HG03064 (cell line): ENCODE measurements around the gene GLP2R.

Source experiments
- ATAC-seq: cut with Tn5 transposase; IDR thresholded peaks from one replicate; pipeline ENCODE4 v1.9.1; 2021; ENCODE audit warnings: low read depth; ENCODE audit not compliant: unreplicated experiment

Gene GLP2R

DNA sequence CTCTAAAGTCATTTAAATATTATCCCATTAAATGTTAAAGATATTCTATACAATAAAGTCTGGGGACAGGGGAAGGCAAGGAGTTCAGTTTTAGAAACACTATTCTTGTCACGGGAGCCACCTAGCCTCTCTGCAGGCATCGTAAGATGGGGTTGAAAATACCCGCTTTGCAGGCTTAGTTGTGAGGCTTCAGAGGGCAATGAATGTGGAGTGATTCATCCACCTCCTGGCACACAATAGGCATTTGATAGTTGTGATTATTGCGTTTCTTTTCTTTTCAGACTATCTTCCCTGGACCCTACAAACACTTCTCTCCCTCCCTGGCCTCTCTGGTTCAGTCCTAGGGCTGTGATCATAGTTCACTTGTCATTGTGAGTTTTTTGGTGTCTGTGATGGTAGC is 19.6 kb downstream of the GLP2R start:
- ATAC-seq, result no peak

GRCh38 chr17:9850151-9850550 is 24.4 kb downstream of the GLP2R start:
- ATAC-seq, result no peak

- no peak for ATAC-seq
These were observed 28.5 kb downstream of the GLP2R start for GRCh38 chr17:9854255-9854654.

- ATAC-seq, result no peak
These were observed 29.3 kb downstream of the GLP2R start for GRCh38 chr17:9855036-9855435.

DNA sequence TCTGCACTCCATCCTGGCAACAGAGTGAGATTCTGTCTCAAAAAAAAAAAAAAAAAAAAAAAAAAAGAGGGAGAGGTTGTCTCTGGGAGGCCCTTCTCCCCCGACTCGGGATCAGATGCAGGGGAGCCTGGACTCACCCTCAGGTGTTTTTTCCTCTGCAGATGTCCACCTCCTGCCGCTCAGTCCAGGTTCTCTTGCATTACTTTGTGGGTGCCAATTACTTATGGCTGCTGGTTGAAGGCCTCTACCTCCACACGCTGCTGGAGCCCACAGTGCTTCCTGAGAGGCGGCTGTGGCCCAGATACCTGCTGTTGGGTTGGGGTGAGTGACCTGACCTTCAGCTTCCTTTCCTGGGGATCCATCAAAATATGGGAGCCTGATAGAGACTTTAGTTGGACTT is 34.1 kb downstream of the GLP2R start:
- no peak for ATAC-seq

GRCh38 chr17:9860851-9861250 is 35.1 kb downstream of the GLP2R start:
- no peak for ATAC-seq

DNA sequence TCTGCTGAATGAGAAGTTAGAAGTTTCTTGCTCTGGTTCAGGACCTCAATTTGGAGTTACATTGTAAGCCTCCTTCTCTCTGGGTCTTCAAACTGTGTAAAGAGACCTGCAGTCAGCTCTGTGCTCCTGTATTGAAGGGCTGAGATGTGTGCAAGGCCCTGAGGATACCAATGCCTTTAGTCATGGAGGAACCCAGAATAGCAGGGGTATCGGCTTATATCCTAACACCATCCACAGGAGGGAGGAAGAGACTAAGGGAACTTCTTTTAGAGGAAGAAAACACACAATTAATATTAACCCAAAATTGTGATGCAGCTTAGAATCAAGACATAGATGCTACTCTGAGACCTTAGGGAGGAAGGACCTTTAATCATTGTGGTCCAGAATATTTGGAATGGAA is 36.5 kb downstream of the GLP2R start:
- no peak for ATAC-seq

DNA sequence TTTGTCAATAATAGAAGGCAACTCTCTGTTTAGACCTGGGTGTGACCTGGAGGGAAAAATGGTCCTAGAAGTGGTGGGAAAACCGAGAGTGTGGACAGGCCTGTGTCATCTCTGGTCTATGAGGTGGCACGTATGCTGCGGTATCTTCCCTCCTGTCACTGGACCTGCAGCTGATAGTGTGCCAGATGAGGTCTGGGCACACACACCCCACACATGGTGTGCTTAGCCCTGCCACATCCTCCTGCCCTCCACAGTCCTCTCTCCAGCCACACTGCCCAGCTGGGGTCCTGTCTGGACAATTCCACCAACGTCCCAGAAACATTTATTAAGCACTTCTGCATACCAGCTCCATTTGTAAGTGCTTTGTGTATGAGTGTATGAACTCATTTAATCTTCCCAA is 37.2 kb downstream of the GLP2R start:
- ATAC-seq, result no peak

DNA sequence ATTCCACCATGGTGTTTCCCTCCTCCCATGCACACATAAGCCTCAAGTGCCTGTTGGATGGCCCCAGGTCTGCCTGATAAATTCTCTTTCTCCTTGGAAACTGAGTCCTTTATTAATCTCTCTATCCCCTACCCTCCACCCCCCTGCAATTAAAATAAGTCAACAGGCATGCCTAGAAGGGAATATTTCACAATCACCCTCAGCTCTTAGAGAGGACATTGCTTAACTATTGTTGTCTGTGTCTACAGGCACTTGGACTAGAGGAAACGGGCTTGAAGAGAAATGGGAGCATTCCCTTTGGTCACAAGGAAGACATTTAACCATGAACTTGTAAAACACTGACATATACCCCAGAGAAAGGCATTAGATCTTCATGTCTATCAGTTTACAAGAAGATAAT is 39.9 kb downstream of the GLP2R start:
- no peak for ATAC-seq

DNA sequence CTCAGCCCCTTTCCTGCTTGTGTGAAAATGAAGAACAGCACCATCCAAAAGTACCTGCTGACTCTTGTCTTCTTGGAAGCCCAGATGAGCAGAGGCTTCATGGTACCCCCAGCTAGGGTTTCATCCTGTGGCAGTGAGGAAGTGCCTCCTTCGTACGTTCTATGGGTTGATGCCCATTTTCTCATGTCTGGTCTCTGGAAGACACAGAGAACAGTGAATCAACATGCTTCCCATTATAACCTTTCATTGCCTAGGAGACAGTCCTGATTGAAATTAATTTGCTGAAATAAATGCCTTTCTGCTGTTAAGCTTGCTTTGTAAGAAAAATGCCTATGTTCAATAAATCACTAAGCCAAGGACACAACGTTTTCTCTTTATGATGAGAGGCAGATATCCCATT is 42.8 kb downstream of the GLP2R start:
- no peak for ATAC-seq

DNA sequence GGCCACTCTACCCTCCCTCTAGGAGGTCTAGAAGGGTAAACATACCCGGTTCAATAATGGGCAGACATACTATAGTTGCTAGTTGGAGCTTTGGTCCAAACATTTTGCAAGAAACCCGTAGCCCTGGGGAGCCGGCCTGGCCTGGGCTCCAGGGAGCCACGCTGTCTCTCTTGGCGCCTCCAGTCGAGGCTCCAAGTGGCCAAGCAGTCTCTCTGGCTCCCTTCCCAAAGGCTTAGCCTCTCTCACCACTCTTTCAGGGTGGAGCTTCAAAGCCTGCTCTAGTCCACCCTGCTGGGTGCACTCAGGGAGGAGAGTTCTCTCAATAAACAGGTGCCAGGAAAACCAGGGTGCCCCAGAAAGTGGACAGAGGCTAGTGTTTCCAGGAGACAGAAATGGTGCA is 47.1 kb downstream of the GLP2R start:
- ATAC-seq, result no peak

- no peak for ATAC-seq
These were observed 49.0 kb downstream of the GLP2R start for GRCh38 chr17:9874722-9875121.

DNA sequence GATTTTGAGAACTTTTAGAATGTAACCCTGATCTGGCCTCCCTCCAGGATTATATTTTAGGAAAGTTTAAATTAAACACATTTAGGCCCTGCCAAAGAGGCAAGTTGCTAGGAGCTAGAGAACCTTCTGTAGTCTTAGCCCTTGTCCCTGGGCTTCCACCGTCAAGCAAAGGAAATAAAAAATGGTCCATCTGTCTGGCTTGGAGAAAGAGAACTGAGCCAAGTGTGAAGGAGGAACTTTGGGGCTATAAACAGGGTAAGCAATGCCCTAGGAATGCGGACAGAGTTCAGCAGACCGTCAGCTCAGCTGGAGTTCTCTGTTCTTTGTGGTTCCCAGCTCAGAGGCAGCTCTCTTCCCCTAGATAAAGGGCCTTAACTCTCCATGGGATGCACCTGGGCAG is 49.7 kb downstream of the GLP2R start:
- ATAC-seq, result no peak

GRCh38 chr17:9878356-9878755 is 52.6 kb downstream of the GLP2R start:
- no peak for ATAC-seq

- no peak for ATAC-seq
These were observed 53.2 kb downstream of the GLP2R start for GRCh38 chr17:9878786-9879525.

DNA sequence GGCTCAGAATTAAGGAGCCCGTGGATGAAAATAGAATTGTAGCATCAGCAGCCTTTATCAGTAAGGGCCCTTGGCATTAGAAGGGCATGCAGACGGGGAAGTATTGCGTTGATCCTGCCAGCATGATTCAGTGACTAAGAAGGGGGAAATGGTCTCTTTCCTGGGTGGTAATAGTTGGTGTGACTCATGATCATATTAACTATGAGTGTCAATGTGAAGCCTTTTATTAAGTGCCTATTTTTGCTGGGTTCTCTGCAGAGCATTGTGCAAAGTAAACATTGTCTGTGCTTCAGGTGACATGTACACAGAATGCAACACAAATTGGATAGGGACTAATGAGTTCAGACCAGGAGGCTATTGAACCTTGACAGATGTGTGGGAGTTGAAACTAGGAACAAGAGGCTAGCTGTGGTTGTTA is 54.9 kb downstream of the GLP2R start:
- ATAC-seq, result no peak

DNA sequence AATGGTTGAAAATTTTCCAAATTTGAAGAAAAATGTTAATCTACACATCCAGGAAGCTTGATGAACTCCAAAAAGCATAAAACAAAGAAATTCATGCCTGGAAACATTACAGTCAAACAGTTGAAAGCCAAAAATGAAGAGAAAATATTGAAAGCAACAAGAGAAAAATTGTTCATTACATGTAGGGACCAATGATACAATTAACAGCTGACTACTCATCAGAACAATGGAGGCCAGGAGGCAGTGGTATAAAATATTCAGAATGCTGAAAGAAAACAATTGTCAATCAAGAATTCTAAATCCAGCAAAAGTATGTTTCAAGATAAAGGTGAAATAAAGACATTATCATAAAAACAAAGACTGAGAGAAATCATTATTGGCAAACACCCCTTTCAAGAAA is 57.7 kb downstream of the GLP2R start:
- ATAC-seq, result no peak

GRCh38 chr17:9886141-9886930 is 60.6 kb downstream of the GLP2R start:
- ATAC-seq, result no peak

DNA sequence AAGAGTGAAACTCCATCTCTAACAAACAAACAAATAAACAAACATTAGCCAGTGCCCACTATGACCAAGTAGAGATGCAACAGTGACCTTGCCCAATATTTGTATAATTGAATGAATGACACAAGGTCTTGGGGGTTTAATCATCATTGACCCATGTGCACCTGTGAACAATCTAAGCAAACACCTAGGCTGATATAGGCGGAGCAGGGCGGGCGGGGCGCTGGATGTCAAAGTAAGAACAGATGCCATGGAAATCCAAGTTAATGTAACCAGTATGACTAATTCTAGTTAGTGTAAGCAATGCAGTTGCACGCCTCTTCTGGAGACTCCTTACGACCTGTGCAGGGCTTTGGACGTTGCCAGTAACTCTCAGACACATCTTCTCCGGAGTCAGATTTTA is 61.8 kb downstream of the GLP2R start:
- no peak for ATAC-seq

DNA sequence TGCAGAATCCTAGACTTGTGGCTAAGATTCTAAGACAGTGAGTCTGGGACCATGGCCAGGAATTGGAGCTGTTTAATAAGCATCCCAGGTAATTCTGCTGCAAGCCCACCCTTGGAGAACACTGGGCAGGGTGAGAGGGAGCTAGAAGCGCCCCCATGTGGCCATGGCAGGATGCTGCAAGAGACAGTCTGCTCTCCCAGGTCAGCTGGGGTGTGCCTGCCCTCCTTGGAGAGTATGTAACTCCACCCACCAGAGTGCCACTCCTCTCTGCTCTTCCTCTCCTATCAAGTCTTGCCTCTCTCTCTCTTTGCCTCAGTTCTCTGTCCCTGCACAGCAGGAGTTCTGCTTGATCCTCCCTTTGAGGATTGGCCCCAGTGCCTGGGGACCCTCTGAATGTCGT is 64.4 kb downstream of the GLP2R start:
- no peak for ATAC-seq

GRCh38 chr17:9893411-9894012 is 67.8 kb downstream of the GLP2R start:
- no peak for ATAC-seq

- no peak for ATAC-seq
These were observed 68.5 kb downstream of the GLP2R start for GRCh38 chr17:9894231-9894630.
